Activated T-cell treated with anti-CD3 and anti-CD28 coated beads for 24 hours (primary cell): ENCODE results near the gene KCTD14.
"Not testable (repeated sequence)": the region's sequence is repeated elsewhere in the genome, so short reads cannot be mapped to it uniquely, and the experiment has no call there.

Source experiments
- DNase-seq: peaks from one replicate; pipeline ENCODE4 v3.0.0-alpha.2; 2020; ENCODE audit warnings: low read depth

Gene KCTD14, protein sequence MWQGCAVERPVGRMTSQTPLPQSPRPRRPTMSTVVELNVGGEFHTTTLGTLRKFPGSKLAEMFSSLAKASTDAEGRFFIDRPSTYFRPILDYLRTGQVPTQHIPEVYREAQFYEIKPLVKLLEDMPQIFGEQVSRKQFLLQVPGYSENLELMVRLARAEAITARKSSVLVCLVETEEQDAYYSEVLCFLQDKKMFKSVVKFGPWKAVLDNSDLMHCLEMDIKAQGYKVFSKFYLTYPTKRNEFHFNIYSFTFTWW

DNA sequence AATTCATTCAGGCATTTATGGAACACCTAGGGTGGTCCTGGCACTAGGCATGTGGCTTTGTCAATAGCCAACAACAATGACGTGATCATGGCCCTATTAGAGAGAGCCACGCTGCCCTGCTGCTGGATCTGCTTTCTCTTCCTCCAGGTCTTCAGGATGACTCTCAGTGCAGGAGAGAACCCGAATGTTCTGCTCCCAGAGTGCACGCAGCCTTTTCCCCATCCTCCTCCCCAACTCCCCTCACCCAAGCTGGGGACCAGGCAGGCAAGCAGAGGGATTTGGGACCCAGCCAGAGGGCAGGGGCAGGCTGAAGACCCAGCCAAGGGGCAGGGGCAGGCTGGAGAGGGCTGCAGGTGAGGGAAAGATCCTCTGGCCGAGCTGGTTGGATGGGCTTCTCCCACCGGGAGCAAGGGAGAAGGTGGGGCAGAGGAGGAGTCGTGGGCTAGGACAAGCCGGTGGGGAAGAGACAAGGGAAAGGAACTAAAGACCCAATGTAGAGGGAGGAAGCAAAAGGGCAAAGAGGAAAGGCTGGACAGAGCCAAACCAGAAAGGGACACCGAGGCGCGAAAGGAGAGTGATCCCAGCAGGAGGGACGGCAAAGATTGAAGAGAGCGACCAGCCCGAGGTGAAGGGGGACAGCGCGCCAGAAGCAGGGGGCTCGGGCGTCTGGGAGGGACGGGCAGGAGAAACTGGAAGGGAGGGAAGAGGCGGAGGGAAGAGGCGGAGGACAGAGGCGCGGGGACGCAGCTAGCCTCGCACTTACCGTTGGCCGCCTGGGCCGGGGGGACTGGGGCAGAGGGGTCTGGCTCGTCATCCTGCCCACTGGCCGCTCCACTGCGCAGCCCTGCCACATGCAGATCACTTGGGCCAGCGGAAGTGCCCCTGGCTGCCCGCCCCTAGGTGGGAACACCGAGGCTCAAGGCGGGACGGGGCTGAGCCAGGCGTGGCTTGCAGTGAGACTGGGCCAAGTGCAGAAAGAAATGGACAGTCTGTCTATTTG is at the start of gene KCTD14:
KCTD14 (minus strand) TSS at position 880 of the 1,000 bp plus-strand sequence; CDS start at position 853, 27 bp downstream.
- no peak for DNase-seq

DNA sequence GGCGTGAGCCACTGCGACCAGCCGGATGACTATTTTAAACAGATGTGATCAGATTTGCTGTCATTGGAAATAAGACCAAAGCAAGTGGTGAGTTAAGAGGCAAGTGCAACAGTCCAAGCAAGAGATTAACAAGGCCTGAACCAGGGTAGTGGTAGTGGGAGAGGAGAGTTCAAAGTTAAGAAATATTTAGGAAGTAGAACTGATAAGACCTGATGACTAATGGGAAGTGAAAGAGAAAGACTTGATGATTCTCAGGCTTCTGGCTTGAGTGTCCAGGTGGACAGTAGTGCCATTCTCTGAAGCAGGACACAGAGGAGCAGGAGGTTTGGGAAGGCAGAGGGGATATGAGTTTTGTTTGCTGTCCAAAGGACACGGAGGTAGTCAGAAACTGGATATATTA is 49.4 kb upstream of the KCTD14 start:
- no peak for DNase-seq

DNA sequence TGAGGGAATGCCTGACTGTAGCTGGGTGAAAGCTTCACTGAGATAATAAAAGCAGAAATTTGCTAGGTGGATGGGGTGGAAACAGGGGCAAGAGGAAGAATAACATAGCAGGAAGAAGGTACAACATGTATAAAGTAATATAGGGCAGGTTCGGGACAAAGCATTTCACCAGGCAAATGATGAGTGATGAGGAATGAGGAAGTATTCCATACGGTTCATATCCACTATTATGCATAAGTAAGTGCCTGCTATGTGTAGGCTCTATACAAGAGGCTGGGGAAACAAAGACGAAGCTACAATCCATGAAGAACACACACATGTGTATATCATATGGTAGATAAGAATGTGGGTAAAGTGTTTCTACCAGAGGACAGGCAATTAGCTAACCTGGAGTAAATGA is 48.6 kb upstream of the KCTD14 start:
- no peak for DNase-seq

DNA sequence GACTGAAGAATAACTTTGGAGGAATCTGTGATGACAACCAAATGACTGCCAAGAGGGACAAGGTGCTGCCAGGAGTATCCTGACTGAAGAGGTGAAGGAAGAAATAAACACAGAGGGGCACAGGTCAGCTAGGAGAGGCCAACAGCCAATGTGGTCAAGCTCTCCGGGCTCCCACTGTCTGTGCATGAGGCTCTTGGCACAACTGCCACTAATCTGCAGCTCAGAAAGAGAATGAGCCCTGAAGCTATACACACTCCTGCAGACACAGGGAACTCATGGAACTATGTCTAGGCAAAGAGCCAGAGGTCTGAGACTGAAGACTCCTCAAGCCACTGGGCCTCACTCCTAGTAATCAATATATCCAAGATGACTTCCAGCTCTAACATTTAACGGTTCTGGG is 47.5 kb upstream of the KCTD14 start:
- DNase-seq = no peak

DNA sequence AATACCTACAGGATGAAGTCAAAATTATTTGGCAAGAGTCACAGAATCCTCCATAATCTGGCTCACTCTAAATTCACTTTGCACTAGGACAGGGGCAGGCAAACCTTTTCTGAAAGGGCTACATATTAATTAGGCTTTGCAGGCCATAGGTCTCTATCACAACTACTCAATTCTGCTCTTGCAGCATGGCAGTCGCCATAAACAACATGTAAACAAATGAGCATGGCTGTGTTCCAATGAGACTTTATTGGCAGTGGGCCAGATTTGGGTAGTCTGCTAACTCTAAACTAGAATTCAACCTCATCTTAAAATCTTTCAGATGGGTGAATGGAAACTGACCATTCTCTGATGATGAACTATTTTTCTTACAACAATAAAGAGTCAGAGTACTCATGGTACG is 46.4 kb upstream of the KCTD14 start:
- DNase-seq = no peak

DNA sequence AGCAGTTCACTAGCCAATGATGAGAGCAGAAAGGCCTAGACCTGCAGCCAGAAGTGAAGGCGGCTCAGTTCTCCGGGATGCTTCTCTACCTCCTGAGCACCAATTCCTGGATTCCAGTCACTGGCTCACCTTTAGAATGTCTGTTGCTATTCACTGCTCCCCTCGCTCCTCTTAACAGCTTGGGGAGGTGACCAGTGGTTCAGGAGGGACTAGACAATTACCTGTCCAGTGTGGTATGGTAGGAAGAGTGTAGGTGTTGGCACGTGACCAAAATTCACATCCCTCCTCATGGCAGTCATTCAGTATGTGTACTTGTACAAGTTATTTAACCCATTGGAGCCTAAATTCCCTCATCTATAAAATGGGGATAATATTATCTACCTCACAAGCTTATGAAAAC is 44.6 kb upstream of the KCTD14 start:
- DNase-seq = no peak

DNA sequence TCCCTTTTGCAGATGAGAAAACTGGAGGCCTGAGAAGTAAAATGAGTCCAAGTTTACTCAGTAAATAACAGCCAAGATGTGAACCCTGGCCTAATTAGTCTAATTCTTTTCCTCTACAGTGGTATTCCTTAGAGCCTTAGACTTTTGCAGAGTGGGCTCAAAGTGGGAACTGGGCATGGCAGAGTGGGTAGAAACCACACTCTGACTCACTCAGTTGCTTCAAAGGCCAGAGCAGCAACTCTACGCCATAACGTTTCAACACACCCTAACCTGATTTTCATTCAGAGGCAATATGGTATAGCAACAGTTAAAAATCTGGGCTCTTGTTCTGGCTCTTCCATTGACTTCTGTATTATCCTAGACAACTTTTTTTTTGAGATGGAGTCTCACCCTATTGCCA is 43.4 kb upstream of the KCTD14 start:
- DNase-seq = no peak

DNA sequence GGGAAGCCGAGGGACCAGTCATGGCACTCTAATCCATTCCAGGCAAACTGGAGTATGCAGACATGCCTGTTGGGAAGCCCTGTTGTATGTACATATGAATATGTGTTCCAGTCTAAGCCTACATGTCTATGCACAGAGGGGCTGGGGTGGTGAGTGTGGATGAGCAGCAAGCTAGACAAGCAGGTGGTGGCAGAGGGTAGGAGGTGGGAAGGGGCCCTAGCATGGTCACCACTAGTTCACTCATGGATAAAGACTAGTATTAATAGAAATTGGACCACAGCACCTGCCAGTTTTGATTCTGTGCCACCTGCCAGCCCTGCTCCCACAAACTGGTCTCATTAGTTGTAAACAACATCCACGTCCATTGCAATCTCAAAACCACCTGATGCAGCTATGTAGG is 42.1 kb upstream of the KCTD14 start:
- no peak for DNase-seq

DNA sequence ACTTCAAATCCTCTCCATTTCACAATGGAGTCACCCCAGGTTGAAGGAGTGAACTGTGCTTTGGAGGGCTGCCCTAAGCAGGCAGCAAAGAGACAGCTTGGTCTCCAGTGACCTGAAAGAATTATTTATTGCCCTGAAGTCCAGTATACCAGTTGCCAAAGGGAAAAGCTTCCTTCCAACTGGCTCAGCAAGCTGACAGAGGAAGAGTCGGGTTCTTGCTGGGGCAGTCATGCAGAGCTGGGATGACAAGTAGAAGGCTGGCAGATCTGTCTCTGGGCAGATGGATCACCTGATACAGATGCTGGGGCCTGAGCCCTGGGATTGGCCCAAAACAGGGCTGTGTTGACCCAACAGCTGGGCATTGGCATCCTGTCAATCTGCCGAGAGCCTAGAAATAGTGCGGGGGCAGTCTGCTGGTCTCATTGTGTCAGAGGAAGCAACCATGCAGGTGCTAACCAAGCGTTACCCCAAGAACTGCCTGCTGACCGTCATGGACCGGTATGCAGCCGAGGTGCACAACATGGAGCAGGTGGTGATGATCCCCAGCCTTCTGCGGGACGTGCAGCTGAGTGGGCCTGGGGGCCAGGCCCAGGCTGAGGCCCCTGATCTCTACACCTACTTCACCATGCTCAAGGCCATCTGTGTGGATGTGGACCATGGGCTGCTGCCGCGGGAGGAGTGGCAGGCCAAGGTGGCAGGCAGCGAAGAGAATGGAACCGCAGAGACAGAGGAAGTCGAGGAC is 40.5 kb upstream of the KCTD14 start, which contains the start of gene THRSP:
THRSP (plus strand) TSS at position 422 of the 742 bp plus-strand sequence; CDS start at position 443, 21 bp downstream.
- no peak for DNase-seq

DNA sequence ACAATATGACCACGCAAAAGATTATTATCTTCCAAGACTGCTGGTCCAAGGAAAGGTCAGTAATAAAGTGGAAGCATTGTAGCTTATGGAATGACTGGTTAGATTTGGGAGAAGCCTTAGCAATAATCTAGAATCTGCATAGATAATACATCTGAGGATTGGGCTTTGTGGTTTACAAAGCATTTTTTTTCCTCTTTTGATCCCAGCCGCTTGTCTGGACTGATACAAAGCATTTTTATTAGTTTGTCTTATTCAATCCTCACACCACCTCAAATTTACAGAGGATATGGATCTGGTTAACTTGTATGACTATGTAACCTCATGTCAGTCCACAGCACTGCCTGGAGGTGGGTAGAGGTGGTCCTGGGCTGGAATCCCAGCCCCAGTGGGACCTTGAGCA is 39.6 kb upstream of the KCTD14 start:
- DNase-seq = no peak

DNA sequence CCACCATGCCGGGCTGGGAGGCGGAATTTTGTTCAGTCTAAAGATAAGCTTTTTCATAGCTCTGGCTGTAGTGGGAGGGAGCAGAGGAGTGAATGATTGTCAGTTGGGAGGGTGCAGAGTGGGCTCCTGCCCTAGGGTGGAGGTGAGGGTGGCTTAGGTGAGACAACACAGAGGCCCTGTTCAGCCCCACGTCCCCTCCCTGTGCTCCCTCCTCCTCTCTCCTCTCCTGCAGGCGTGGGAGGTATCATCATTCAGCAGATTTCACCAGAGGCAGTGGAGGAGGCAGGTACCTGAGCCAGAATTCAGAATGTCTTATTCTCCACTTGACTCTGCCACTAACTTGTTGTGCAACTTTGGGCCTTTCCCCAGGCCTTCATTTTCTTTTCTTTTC is 38.8 kb upstream of the KCTD14 start:
- DNase-seq = no peak

DNA sequence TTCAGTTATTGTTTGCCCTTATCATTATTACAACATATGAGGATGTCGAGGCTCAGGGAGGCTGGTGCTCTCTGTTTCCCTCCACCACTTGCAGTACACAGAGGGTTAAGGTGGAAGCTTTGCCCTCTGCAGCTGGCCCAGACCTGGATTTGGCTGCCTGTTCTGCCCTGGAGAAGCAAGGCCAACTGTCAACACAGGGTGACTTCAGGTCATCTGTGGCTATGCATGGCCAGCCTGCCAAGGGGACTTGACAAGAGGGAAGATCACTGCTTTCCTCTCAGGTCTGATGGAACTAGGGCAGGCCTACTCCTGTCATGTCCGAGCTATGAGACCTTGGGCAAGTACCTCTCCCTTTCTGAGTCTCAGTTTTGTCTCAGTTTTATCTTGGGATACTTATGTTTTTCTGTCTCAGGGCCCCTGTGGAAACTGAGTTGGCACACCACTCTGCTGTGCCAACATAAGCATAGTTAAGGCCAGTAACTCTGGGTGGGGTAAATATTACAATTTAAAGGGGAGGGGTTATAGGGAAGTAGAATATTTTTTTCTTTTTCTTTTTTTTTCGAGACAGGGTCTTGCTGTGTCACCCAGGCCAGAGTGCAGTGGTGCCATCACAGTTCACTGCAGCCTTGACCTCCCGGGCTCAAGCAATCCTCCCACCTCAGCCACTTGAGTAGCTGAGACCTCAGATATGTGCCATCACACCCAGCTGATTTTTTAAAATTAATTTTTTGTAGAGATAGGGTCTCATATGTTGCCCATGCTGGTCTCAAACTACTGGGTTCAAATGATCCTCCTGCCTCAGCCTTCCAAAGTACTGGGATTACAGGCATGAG is 38.2 kb upstream of the KCTD14 start:
- DNase-seq = no peak

DNA sequence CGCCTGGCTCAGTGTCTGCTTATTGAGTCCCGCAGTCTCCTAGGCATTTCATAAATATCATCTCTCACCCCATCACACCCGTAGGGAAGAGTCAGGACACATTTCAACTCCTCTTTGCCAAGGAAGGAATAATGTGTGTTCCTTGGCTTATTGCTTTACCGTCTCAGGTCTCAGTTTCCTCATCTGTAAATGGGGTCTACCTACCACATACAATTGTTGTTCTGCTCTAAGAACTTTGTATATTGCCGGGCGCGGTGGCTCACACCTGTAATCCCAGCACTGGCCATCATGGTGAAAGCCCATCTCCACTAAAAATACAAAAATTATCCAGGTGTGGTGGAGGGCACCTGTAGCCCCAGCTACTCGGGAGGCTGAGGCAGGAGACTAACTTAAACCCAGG is 37.5 kb upstream of the KCTD14 start:
- no peak for DNase-seq

DNA sequence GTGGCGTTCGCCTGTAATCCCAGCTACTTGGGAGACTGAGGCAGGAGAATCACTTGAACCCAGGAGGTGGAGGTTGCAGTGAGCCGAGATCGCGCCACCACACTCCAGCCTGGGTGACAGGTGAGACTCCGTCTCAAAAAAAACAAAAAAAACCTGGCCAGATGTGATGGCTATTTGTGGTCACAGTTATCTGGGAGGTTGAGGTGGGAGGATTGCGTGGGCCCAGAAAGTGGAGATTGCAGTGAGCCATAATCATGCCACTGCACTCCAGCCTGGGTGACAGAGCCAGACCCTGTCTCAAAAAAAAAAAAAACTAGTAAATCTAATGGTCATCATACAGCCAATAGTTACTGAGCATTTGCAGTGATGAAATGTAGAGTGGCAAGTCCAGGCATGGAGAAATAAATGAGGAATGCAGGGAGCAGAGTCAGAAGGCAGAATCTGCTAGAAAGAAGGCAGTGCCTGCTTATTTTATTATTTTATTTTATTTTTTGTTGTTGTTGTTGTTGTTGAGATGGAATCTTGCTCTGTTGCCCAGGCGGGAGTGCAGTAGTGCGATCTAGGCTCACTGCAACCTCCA is 36.8 kb upstream of the KCTD14 start:
- not testable (repeated sequence) for DNase-seq

DNA sequence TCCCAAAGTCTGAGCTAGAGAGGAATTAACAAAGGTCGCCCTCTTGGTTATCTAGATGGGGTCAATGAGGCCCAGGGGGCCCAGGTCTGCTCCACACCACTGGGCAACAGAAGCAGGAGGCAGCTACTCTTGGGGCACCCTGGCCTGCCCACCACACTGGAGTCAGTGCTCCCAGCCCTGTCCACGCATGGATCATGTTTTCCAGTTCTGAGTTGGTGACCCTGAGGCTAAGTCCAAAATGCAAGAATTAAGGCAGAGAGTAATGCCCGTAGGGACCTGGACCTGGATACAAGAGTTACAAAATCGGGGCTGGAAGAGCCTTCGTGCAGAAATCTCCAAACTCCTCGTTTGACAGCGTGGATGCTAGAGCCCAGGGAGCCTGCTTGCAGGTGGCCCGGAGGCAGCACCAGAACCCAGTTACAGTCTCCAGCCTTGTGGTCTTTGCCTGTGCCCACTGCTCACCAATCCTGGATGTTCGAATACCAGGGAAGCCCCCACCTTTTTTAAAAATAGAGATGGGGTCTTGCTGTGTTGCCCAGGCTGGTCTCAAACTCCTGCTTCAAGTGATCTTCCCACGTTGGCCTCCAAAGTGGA is 34.5 kb upstream of the KCTD14 start:
- no peak for DNase-seq

DNA sequence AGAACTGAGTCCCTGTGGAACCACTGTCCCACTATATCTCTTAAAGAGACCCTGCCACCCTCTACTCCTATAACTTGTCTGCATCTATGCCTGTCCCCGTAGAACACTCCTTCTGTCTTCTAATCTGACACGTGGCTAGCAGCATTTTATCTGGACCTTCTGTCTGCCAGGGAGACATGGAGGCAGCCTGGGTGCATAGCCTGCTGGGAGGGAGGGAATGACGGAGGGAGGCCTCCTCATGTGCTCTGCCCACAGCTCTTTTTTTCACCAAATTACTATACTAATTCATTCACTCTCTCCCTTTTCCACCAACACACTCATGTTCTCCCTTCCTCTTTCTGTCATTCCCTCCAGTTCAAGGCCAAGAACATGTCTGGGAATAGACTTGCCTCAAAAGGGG is 33.0 kb upstream of the KCTD14 start:
- no peak for DNase-seq

DNA sequence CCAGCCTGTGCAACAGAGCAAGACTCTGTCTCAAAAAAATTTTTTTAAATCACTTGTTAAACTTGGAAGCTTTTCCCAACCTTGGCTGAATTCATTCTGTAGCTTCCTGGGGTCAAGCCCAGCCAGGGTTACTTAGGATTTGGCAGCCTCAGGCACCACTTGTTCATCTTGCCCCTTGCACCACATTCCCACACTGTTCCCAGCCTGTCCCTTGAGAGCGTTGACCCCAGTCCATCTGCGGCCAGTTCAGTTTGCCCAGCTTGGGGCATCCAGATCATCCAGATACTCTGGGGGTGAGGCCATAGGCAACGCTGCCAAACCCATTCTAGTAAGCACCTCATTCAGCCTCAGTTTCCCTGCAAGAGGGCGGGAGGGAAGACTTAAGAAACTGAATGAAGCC is 31.9 kb upstream of the KCTD14 start:
- no peak for DNase-seq

DNA sequence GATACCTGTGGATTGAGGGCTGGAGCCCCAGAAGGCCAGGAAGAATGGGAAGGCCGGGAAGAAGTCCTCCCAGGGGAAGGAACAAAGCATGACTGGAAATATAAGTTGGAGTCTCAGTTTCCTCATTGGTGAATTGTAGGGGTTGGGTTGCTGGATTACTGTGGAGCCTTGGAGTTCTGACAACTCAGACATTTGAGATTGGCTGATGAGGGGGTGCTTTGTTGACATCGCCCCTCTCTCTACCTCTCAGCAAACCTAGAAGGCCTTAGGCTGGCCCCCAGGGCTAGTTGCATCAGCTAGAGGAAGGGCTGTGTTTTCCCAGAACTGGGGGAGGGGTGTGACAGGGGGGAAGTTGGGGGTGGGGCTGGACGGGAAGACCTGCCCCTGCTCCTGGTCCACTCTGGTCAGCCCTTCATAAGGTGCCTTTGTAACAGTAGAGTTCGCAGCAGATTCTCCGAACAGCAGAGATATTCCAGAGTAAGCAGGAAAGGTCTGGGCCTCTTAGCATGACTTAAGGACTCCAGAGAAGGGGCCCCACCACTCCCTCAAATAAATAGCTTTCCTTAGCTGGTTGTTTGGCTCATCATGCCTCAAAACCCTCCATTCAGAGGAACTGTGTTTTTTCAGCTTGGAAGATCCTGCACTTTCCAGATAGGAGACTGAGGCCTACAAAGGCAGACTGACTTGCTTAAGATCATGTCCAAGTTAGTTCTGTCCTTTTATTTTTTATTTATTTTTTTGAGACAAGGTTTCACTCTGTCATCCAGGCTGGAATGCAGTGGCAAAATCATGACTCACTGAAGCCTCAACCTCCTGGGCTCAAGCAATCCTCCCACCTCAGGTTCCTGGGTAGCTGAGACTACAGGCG is 28.1 kb upstream of the KCTD14 start:
- DNase-seq = no peak

DNA sequence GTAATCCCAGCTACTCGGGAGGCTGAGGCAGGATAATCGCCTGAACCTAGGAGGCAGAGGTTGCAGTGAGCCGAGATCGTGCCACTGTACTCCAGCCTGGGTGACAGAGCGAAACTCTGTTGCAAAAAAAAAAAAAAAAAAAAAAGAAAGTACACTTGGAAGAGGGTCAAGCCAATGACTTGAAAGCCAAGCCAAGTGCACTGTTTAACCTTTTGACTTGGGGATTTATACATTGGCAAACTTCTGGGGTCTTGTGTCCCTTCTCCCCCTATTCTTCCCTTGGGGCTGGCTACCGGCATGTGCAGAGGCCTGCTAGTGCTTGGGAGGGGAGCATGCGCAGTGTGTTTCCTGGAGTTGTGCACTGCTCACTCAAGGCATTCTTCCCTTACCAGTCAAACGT is 26.3 kb upstream of the KCTD14 start:
- no peak for DNase-seq

DNA sequence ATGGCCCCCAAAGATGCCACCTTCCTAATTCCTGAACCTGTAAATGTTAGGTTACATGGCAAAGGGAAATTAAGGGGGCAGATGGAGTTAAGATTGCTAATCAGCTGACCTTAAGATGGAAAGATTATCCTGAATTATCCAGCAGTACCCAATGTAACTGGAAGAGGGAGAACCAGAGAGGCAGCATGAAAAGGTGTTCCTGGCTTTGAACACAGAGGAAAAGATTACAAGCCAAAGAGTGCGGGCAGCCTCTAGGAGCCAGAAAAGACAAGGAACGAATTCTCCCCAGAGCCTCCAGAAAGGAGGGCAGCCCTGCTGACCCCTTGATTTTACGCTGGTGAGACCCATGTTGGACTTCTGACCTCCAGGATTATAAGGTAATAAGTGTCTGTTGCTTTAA is 25.5 kb upstream of the KCTD14 start:
- no peak for DNase-seq
